Amniotic epithelial cell (primary cell): ENCODE data around the gene EIF2S1.
"Not testable (repeated sequence)": the region's sequence is repeated elsewhere in the genome, so short reads cannot be mapped to it uniquely, and the experiment has no call there.

ENCODE experiments used
- DNase-seq: peaks from one replicate; pipeline ENCODE4 v3.0.0-alpha.2; 2010; ENCODE audit warnings: low read depth

Gene EIF2S1

DNA sequence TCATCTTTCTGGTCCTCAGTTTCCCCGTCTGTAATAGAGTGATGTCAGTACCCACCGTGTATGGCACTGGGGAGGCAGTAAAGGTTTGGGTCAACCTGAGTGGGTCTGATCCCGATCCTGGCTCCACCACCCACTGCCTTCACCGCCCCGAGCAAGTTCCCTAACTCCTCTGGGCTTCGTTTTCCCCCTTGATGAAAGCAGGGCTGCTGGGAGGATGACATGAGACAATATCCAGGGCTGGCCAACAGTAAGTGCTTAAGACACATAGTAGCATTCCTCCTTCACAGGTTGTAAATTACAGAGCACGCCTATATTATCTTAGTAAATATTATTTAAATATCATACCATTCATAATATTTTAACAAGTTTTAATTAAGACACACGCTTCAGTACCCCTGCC lies 51.2 kb downstream of the EIF2S1 start:
- peak; percentile 41 for DNase-seq

GRCh38 chr14:67411820-67412421 lies 51.8 kb downstream of the EIF2S1 start, which contains the start of gene PLEK2:
Gene PLEK2 (minus strand): TSS chr14:67412165. CDS start chr14:67412059, 106 bp downstream.
- DNase-seq: peak; percentile 32

DNA sequence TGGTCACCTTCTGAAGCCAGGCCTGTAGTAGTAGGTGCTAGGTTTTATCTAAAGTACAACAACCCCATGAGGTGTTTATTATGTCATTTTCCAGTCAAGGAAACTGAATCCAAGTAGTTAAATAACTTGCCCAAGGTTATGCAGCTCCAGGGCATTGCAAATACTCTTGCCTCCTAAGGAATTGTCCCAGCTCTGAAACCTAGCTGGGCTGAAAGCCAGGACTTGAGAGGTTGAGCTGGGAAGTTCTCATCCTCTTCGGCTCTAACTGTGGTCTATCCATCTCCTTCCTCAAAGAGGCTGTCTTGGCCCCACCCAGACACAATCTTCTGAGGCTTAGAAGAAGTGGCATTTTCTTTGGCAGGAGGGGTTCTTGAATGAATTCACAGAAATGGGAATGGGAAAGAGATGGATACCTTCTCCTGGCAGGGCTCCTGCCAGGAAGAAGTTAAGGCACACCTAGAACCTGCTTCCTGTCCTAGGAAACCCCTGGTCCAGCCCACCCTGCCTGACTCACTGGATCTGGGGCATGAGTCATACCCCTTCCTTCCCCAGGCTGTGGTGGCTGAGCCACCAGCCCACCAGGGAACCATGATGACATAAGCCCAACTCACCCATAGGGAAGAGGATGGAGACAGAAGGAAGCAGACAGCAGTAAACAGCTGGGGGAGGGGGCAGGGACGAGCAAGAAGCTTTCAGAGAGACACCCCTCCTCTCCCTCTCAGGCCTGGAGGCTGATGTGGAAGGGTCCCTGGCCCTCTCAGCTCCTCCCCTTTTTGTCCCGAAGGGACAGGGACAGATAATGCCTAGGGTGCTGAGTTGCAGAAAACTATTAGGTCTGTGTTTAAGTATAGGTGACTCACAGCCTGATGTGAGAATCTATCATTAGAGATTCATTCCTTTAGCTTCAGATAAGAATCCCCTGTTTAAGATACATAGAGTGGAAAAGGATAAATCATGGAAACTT lies 54.0 kb downstream of the EIF2S1 start:
- DNase-seq: peak; percentile 65

DNA sequence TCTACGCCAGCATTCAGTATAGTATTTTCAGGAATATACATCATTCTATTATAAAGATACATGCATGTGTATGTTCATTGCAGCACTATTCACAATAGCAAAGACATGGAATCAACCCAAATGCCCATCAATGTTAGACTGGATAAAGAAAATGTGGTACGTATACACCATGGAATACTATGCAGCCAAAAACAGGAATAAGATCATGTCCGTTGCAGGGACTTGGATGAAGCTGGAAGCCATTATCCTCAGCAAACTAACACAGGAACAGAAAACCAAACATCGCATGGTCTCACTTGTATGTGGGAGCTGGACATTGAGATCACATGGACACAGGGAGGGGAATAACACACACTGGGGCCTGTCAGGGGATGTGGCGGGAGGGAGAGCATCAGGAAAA lies 55.5 kb downstream of the EIF2S1 start:
- not testable (repeated sequence) for DNase-seq

GRCh38 chr14:67416085-67416484 lies 56.0 kb downstream of the EIF2S1 start:
- DNase-seq: peak; percentile 33

GRCh38 chr14:67416810-67417209 lies 56.7 kb downstream of the EIF2S1 start:
- no peak for DNase-seq

- DNase-seq: peak; percentile 57
These were observed 57.5 kb downstream of the EIF2S1 start for GRCh38 chr14:67417633-67418032.

- peak; percentile 31 for DNase-seq
These were observed 58.5 kb downstream of the EIF2S1 start for GRCh38 chr14:67418401-67419191.

DNA sequence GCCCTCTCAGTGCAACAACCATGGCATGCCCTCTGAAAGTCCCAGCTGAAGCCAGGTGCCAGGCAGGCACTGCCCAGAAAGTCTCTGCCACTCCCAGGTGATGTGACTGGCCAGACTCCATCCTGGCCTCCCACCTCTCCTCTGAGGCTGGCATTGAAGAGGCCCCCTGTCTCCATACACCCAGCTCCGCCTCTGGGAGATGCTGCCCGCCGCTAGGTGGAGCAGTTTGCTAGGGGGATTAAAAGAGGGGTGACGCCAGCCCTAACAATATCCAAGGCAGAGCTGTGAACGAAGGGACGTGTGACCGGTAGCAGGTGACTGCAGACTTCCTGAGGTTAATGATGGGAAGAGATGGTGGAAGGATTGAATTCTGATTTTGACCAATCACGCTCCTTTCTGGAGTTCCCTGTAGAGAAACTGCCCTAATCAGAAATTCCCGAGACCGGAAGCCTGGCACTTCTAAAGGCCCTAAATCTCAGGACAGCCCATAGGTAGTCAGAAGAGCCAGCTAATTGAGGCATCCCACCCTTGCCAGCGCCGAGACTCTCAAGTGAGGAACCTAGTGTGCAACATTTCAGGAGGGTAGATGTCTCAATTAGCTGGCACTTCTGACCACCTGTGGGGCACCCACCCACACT lies 60.1 kb downstream of the EIF2S1 start:
- no peak for DNase-seq

- no peak for DNase-seq
These were observed 61.5 kb downstream of the EIF2S1 start for GRCh38 chr14:67421356-67422224.

- no peak for DNase-seq
These were observed 63.3 kb downstream of the EIF2S1 start for GRCh38 chr14:67423424-67423823.

- no peak for DNase-seq
These were observed 64.4 kb downstream of the EIF2S1 start for GRCh38 chr14:67424539-67424938.

DNA sequence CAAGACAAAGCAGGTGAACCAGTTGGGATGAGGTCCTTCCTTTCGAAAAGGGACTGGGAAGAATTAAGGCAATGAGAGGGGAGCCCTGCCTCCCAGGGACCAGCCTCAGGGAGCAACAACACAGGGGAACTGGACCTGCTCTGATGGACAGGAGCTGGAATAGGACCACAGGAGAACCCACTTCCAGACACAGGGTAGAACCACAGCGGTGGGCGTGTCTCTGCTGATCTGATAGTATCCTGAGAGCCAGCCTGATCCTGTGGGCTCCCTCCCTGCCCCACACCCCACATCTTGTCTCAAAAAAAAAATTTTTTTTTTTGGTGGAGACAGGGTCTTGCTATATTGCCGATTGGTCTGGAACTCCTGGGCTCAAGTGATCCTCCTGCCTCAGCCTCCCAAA lies 65.5 kb downstream of the EIF2S1 start:
- DNase-seq: no peak

GRCh38 chr14:67426161-67426560 lies 66.0 kb downstream of the EIF2S1 start:
- no peak for DNase-seq

GRCh38 chr14:67426983-67427606 lies 67.0 kb downstream of the EIF2S1 start:
- DNase-seq: peak; percentile 78

DNA sequence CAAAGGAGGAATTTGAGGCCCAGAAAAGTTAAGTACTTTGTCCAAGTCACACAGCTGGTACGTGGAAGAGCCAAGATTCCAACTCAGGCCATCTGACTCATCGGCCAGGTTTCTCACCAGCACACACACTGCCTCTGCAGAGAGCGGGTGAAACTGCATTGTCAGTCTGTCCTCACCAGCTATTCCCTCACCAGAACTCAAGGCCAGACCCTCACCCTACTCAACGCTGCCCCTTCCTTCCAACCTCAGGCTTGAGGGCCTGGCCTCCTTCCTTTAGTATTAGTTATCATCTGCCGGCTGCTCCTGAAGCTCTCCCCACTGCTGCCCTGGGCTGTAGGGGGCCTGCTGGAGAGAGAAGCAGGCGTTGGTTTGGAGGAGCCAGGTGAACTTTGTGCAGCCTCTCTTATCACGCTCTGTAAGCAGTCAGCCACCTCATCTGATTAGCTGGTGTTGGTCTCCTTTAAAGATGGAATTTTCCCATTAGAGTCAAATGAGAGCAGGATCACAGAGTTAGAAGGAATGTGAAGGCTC lies 68.4 kb downstream of the EIF2S1 start:
- DNase-seq: peak; percentile 85

DNA sequence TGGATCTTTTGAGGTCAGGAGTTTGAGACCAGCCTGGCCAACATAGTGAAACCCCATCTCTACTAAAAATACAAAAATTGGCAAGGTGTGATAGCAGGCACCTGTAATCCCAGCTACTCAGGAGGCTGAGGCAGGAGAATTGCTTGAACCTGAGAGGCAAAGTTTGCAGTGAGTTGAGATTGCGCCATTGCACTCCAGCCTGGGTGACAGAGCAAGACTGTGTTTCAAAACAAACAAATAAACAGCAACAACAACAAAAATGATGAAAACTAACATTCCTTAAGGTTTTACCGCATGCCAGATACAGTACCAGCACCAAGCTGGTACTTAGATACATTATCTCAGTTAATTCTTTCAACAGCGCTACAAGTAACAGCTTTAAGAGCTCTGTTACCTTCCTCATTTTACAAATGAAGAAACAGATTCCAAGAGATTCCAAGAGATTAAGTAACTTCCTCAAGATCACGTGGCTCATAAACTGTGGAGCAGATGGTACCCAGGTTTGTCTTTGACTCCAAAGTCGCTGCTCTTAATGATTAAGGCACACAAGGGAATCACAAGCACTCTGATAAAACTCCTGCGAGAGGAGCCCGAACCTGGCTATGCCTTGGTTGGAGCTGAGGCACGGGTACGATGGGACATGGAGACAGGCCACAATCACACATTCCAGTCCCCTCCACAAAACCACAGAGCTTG lies 69.5 kb downstream of the EIF2S1 start:
- peak; percentile 76 for DNase-seq

- DNase-seq: peak; percentile 48
These were observed 72.0 kb downstream of the EIF2S1 start for GRCh38 chr14:67432050-67432564.

DNA sequence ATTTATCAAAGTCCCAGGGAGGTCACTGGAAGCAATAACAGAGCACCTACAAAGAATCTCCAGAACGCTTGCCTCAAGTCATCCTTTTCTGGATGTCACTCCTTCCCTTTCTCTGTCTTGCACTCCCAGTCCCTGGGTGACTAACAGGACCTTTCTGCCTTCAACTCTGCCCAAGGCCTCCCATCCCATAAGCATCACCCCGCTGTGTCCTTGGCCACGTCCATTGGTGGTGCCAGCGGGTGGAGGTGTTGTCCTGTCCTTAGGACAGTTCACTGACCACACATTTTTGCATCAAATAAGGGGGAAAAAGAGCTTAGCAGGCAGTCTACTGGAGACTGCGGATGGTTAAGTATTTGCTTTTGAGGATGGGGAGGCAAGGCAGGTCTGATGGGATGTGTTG lies 75.5 kb downstream of the EIF2S1 start:
- no peak for DNase-seq
